Measurements from ENCODE around the gene PICK1. TPM values are rescaled to one million over a fixed set of nuclear protein-coding genes. Genes with fewer than 3 reads are reported as not detected.
"Not testable (repeated sequence)": the region's sequence is repeated elsewhere in the genome, so short reads cannot be mapped to it uniquely, and the experiment has no call there.

Gene PICK1
- total RNA-seq, 2 experiments from 2014 or later = 18.2 to 19.5 TPM

GRCh38 chr22:38110008-38110862 is 53.0 kb downstream of the PICK1 start, which contains the start of gene BAIAP2L2:
Gene BAIAP2L2, minus strand, starts transcription at chr22:38110684. Its CDS starts 159 bp downstream, at chr22:38110525.
- POLR2A ChIA-PET = no interaction called here
- CTCF ChIA-PET = no interaction called here

GRCh38 chr22:38110863-38111852 is 54.0 kb downstream of the PICK1 start:
- ChIA-PET POLR2A (no interaction called here), CTCF (interaction anchor here (0.5 kb wide), 1 partner anchor 9 kb away, joined by 3 read pairs; no protein-coding TSS in a partner anchor)

DNA sequence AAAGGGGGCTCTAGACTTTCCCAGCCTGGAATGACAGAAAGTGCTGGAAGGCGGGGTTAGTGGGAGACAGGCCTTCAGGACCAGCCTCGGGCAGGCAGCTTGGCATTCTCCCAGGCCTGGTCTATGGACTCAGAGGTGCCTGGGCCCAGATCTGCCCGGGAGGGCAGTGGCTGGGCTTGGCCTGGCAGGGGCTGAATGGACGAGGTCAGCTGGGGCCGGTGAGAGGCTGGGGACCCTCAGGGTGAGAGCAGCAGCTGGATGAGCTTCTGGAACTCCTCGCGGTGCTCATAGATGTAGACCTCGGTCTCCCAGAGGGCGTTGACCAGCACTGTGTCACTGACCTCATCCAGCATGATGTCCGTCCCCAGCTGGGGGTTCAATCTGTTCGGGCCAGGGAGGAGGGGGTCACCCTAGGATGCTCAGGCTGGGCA is 54.7 kb downstream of the PICK1 start:
- POLR2A ChIA-PET = interaction anchor here (0.5 kb wide), 1 partner anchor 173 kb away, joined by 4 read pairs; no protein-coding TSS in a partner anchor
- CTCF ChIA-PET = interaction anchor here (0.5 to 0.9 kb wide), 2 partner anchors 9 to 59 kb away, joined by 3 read pairs; no protein-coding TSS in a partner anchor

DNA sequence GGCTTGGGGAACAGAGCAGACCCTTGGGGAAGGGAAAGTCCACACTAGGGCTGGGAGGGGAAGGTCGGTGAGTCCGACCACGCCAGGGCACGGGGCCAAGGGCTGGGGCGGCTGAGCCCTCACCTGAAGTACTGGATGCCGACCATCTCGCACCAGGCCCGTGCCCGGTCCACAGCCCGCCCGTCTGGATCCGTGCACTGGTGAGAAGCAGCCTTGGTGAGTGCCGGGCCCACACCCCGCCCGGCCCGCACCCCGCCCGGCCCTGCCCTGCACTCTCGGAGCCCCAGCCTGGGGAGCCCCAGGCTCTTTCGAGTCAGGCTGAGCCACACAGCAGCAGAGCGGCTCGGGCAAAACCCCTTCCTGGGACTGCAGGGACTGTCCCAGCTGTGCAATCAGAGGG is 55.2 kb downstream of the PICK1 start:
- ChIA-PET CTCF (interaction anchor here (0.7 to 0.9 kb wide), 2 partner anchors 60 to 70 kb away, joined by 3 to 4 read pairs; no protein-coding TSS in a partner anchor), POLR2A (interaction anchor here (0.5 kb wide), 1 partner anchor 173 kb away, joined by 4 read pairs; no protein-coding TSS in a partner anchor)

- CTCF ChIA-PET = interaction anchor here (0.5 to 2.0 kb wide), 19 partner anchors 9 to 498 kb away, joined by 3 to 13 read pairs (median 3); partner anchors contain the start of gene CSNK1E
- POLR2A ChIA-PET = no interaction called here
Observed at GRCh38 chr22:38114484-38115398, 57.5 kb downstream of the PICK1 start.

DNA sequence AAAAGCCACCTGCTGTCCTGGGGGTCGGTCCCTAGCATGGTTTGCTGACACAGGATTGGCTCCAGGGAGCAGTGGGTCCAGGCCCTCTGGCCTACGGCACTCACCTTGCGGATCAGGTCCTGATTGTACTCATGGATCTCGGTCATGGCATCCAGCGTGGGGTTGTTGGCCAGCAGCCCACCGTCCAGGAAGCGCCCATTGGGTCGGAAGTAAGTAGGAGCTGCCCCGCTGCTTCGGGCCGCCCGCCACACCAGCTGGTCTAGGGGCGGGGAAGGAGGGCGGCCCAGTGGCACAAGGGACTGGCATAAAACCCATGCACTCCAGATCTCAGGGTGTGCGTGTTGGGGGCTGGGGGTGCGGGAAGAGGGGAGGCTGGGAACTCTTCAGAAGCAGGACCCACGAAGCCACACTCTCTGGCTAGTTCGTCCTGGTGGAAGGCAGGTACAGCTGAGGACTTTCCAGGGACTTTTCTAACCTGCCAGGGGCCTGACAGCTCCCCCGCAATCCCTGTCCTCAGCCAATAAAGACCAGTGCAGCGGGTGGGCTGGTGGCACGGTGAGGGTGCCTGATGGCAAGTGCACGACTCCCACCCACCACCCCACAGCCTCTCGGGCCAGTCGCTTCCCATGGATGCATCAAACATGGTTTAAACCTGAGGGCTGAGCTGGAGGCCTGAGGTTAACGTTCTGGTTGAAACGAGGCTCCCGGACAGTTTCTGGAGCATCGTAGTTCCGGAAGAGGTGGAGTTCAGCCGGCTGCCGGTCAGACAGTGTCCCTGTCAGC is 58.4 kb downstream of the PICK1 start:
- ChIA-PET CTCF (interaction anchor here (1.0 to 1.7 kb wide), 4 partner anchors 9 to 223 kb away, joined by 3 to 6 read pairs (median 4); no protein-coding TSS in a partner anchor), POLR2A (no interaction called here)

DNA sequence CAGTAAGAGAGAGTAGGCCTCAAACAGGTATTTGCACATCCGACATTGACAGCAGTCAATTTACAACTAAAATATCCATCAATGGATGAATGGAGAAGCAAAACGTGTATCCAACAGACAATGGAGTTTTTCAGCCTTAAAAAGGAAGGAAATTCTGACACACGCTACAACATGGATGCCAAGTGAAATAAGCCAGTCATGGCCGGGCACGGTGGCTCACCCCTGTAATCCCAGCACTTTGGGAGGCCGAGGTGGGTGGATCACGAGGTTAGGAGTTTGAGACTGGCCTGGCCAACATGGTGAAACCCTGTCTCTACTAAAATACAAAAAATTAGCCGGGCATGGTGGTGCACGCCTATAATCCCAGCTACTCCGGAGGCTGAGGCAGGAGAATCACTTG is 60.4 kb downstream of the PICK1 start:
- CTCF ChIA-PET, POLR2A ChIA-PET: not testable (repeated sequence)

DNA sequence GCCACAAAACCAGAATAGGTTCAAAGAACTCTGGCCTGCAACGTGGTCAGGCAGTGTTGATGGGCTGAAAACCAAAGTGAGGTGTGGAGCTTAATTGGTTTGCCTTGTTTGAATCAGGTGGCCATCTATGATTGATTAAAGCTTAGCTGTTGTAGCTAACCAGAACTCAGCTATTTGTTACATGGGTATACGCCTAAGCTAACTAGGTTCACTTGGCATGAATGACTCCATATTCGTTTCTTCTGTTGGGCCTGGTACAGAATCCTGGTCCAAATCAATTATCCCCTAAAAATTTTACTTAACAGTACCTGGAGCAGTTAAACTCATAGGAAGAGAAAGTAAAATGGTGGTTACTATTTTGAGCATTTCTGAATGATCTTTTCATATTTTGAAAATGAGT is 61.0 kb downstream of the PICK1 start:
- ChIA-PET CTCF (no interaction called here), POLR2A (no interaction called here)

DNA sequence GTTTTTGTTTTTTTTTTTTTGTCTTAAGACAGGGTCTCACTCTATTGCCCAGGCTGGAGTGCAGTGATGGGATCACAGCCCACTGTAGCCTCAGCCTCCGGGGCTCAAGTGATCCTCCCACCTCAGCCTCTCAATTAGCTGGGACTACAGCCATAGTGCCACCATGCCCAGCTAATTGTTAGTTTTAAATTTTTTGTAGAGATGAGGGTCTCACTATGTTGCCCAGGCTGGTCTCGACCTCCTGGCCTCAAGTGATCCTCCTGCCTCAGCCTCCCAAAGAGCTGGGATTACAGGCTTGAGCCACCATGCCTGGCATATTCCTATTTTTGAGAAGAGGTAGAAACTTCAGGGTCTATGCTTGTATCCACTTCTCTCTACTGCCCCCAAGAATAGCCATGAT is 61.5 kb downstream of the PICK1 start:
- POLR2A ChIA-PET, CTCF ChIA-PET: not testable (repeated sequence)

GRCh38 chr22:38120359-38121110 is 63.3 kb downstream of the PICK1 start:
- POLR2A ChIA-PET = no interaction called here
- CTCF ChIA-PET = no interaction called here

DNA sequence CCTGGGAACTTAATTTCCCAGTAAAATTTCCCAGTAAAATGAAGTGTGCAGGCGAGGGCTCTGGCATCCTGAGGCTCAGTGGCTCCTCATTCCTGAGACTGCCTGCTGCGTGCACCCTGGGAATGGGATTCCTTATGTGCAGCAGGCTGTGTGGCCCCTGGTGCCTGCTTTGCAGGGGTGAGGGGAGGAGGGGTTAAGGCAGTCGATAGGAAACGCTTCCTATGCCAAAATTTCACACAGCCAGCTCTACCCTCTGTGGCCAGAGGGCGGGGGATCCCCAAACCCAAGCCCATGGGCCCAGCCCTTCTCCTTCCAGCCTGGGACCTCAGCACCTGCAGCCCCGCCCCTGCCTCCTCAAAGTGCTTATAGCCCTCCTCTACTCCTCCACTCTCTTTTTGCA is 65.4 kb downstream of the PICK1 start:
- ChIA-PET CTCF (no interaction called here), POLR2A (no interaction called here)

DNA sequence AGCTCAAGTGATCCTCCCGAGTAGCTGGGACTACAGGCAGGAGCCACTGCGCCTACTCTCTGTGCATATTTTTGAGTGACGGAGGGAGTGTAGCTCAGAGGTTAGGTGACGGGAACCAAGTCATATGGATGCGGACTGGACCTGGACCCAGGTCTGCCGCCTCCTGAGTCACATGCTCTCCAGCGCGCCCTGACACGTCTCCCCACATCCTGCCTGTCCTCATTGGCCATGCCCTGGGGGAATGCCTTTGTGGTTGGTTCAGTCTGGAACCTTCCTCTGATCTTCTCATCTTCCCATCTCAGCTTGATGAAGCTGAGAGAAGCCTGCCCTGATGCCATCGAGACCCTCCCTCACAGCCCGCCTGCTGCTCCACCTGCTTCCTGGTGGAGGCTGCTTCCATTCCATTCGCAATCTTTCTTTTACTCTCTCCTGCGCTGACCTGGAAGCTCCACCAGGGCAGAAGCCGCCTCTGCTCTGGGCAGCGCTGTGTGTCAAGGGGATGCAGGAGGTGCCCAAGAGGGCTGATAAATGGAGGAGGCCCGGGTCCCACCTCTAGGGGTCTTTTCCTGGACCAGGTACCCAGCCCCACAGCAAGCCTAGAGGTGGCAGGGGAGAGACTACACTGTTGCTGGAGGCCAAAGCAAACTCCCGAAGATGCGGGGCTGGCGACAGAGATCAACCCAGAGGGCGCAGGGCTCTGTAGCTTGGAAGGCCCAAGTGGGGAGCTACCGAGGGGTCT is 67.2 kb downstream of the PICK1 start:
- ChIA-PET CTCF (no interaction called here), POLR2A (no interaction called here)

GRCh38 chr22:38125038-38125610 is 67.9 kb downstream of the PICK1 start:
- CTCF ChIA-PET = no interaction called here
- POLR2A ChIA-PET = no interaction called here
